IMR-90 (cell line): ENCODE measurements around the gene GAL. TPM values are rescaled to one million over a fixed set of nuclear protein-coding genes. Genes with fewer than 3 reads are reported as not detected.

Experiments
- ATAC-seq: fragments of 200-7000 bp; cut with Tn5 transposase; 2 replicates; pipeline ENCODE4 v1.9.1; 2020; ENCODE audit warnings: low read depth, mild to moderate bottlenecking, moderate library complexity
- BruUV-seq: library from RNA; stranded (reverse); fragments of 400-500 nt; replicated peaks from 2 replicates; lab custom pipeline; 2021; lab: Mats Ljungman, UMichigan
- CTCF ChIA-PET: fragments of 300-600 bp; formaldehyde crosslinking; extraction: SDS; loops from one replicate; lab custom pipeline; 2021; ENCODE audit warnings: antibody characterized with exemption; lab: Yijun Ruan, JAX
- POLR2A ChIA-PET: fragments of 300-600 bp; sonication (Branson Sonifier 250); formaldehyde crosslinking; loops from one replicate; lab custom pipeline; 2022; ENCODE audit warnings: antibody characterized with exemption; ENCODE audit not compliant: unreplicated experiment; lab: Charles Lee
- DNase-seq: peaks from one replicate; pipeline ENCODE4 v3.0.0; 2013
- H2AFZ ChIP-seq: replicated peaks from 2 replicates; pipeline ENCODE3; 2013; ENCODE audit warnings: low read length, mild to moderate bottlenecking; ENCODE audit not compliant: poor library complexity
- H2AK5ac ChIP-seq: 2 replicates; pipeline ENCODE4 v1.6.1; 2013; ENCODE audit warnings: low read depth, low read length, inconsistent platforms
- H2AK9ac ChIP-seq: replicated peaks from 2 replicates; pipeline ENCODE3; 2013; ENCODE audit warnings: mild to moderate bottlenecking, low read depth, low read length, moderate library complexity; ENCODE audit not compliant: poor library complexity
- H2BK120ac ChIP-seq: 2 replicates; pipeline ENCODE4 v1.6.1; 2013; ENCODE audit warnings: low read depth, low read length, inconsistent platforms
- H2BK15ac ChIP-seq: 3 replicates; pipeline ENCODE4 v1.6.1; 2013; ENCODE audit warnings: low read depth, low read length, inconsistent platforms
- H2BK20ac ChIP-seq: 2 replicates; pipeline ENCODE4 v1.6.1; 2013; ENCODE audit warnings: low read depth, mild to moderate bottlenecking, inconsistent platforms, low read length, moderate library complexity
- H2BK5ac ChIP-seq: 2 replicates; pipeline ENCODE4 v1.6.1; 2013; ENCODE audit warnings: mild to moderate bottlenecking, low read depth, low read length, inconsistent platforms; ENCODE audit not compliant: poor library complexity, severe bottlenecking
- H3K14ac ChIP-seq: replicated peaks from 2 replicates; pipeline ENCODE4 v1.6.1; 2013; ENCODE audit warnings: low read depth, low read length, inconsistent platforms
- H3K18ac ChIP-seq: 2 replicates; pipeline ENCODE4 v1.6.1; 2013; ENCODE audit warnings: low read depth, low read length, control low read depth
- H3K23ac ChIP-seq: 2 replicates; pipeline ENCODE4 v1.6.1; 2013; ENCODE audit warnings: low read depth, low read length, inconsistent platforms
- H3K27ac ChIP-seq: 2 replicates; pipeline ENCODE4 v1.5.1; 2013; ENCODE audit warnings: mild to moderate bottlenecking, control low read depth, low read length; ENCODE audit not compliant: insufficient read depth
- H3K27me3 ChIP-seq: 2 replicates; pipeline ENCODE4 v1.6.1; 2013; ENCODE audit warnings: low read length; ENCODE audit not compliant: control insufficient read depth, insufficient read depth
- H3K36me3 ChIP-seq: 2 replicates; pipeline ENCODE4 v1.6.1; 2013; ENCODE audit warnings: low read length, mixed read lengths; ENCODE audit not compliant: control insufficient read depth, insufficient read depth
- H3K4ac ChIP-seq: 2 replicates; pipeline ENCODE4 v1.6.1; 2013; ENCODE audit warnings: low read depth, low read length, inconsistent platforms
- H3K4me1 ChIP-seq: 2 replicates; pipeline ENCODE4 v1.6.1; 2013; ENCODE audit warnings: low read length, mixed read lengths; ENCODE audit not compliant: control insufficient read depth, insufficient read depth
- H3K4me2 ChIP-seq: 2 replicates; pipeline ENCODE4 v1.6.1; 2013; ENCODE audit warnings: low read depth, mild to moderate bottlenecking, control low read depth, low read length, moderate library complexity
- H3K4me3 ChIP-seq: 2 replicates; pipeline ENCODE4 v1.5.1; 2013; ENCODE audit warnings: low read depth, mild to moderate bottlenecking, control low read depth, low read length, moderate library complexity; ENCODE audit not compliant: insufficient read depth
- H3K56ac ChIP-seq: 2 replicates; pipeline ENCODE4 v1.6.1; 2013; ENCODE audit warnings: low read length, inconsistent platforms; ENCODE audit not compliant: insufficient read depth; ENCODE audit errors: extremely low read depth
- H3K79me1 ChIP-seq, 2 experiments: 2 replicates each; pipeline ENCODE4 v1.6.1; 2013; ENCODE audit warnings: low read length in 2 of 2, inconsistent platforms in 1 of 2, low read depth in 1 of 2
- H3K9ac ChIP-seq: 2 replicates; pipeline ENCODE4 v1.6.1; 2013; ENCODE audit warnings: low read depth, low read length, control low read depth
- H3K9me1 ChIP-seq: 2 replicates; pipeline ENCODE4 v1.6.1; 2013; ENCODE audit warnings: low read length, inconsistent platforms; ENCODE audit not compliant: insufficient read depth
- H3K9me3 ChIP-seq: 2 replicates; pipeline ENCODE4 v1.6.1; 2013; ENCODE audit warnings: low read length; ENCODE audit not compliant: control insufficient read depth, insufficient read depth
- H4K20me1 ChIP-seq: 2 replicates; pipeline ENCODE4 v1.6.1; 2013; ENCODE audit warnings: low read length, inconsistent platforms; ENCODE audit not compliant: insufficient read depth
- H4K5ac ChIP-seq: 2 replicates; pipeline ENCODE4 v1.6.1; 2013; ENCODE audit warnings: mild to moderate bottlenecking, low read depth, low read length, control low read depth
- H4K8ac ChIP-seq, 2 experiments: 2 replicates each; pipeline ENCODE4 v1.6.1; 2013; ENCODE audit warnings: low read depth in 2 of 2, low read length in 2 of 2, control low read depth in 1 of 2, inconsistent platforms in 1 of 2
- H4K91ac ChIP-seq: 2 replicates; pipeline ENCODE4 v1.6.1; 2013; ENCODE audit warnings: low read depth, low read length, inconsistent platforms; ENCODE audit not compliant: insufficient read depth
- CTCF ChIP-seq: conservative IDR thresholded peaks from 2 replicates; pipeline ENCODE4 v1.5.1; 2012; ENCODE audit warnings: mild to moderate bottlenecking, low read depth, low read length, improper control_type of control experiment
- FOS ChIP-seq: fragments of 150-350 bp; IDR thresholded peaks from 2 replicates; pipeline ENCODE4 v1.6.1; 2016; ENCODE audit warnings: low read depth, low read length
- MAZ ChIP-seq: IDR thresholded peaks from 2 replicates; pipeline ENCODE4 v1.6.1; 2012; ENCODE audit warnings: low read depth, mild to moderate bottlenecking, low read length, improper control_type of control experiment, moderate library complexity, borderline replicate concordance
- NFE2L2 ChIP-seq: fragments of 150-350 bp; IDR thresholded peaks from 2 replicates; pipeline ENCODE4 v1.6.1; 2016; ENCODE audit warnings: low read depth, mild to moderate bottlenecking, low read length
- USF2 ChIP-seq: fragments of 150-350 bp; IDR thresholded peaks from 2 replicates; pipeline ENCODE4 v1.6.1; 2017; ENCODE audit warnings: mild to moderate bottlenecking, antibody characterized with exemption, low read length, low read depth
- WGBS, 2 experiments: methylation state at CpG; one replicate each; pipeline versions ENCODE4 v1.1.5 to v1.1.7; 2013; ENCODE audit warnings: missing lambda C conversion rate in 2 of 2; ENCODE audit not compliant: insufficient read length in 1 of 2; ENCODE audit errors: extremely low coverage in 2 of 2; 5-methylcytosine and 5-hydroxymethylcytosine counted together
- dilution Hi-C: fragments of 300-500 bp; cut with HindIII; formaldehyde crosslinking; loops from one replicate; pipeline ENCODE4 v1.14.3; 2018; ENCODE audit warnings: low sequenced_read_pairs; ENCODE audit not compliant: unreplicated experiment
- in situ Hi-C: fragments of 300-500 bp; cut with MboI; formaldehyde crosslinking; loops from 3 replicates; pipeline ENCODE4 v1.14.3; 2019; ENCODE audit warnings: low sequenced_read_pairs, inconsistent platforms, mixed read lengths
- intact Hi-C: fragments of 100-400 bp; cut with micrococcal nuclease; formaldehyde crosslinking; loops from 2 replicates; pipeline ENCODE4 v1.10.0; 2022
- polyA plus RNA-seq, 3 experiments: library from polyadenylated mRNA; depleted of rRNA; stranded (reverse); fragments of >200 nt; gene quantifications; 2 replicates each; pipeline ENCODE4 v1.2.3, GENCODE V29; 2012; ENCODE audit warnings: low replicate concordance in 1 of 3
- total RNA-seq: library from RNA; depleted of rRNA; stranded (reverse); fragments of >200 nt; gene quantifications from 2 replicates; pipeline ENCODE4 v1.2.3, GENCODE V29; 2012

Gene GAL
- total and polyA plus RNA-seq, 2 of the 4 experiments (the other 2 are of a cell fraction) = 2.0 TPM; not detected in 1

GRCh38 chr11:68692871-68693483 lies 8.6 kb downstream of the GAL start:
- no peak overlapping the region for H2AK5ac ChIP-seq
- peaks cover 5% of the 10 kb centered on the region for H3K9me3 ChIP-seq
- no peak overlapping the region for H3K27ac ChIP-seq
- H3K4ac ChIP-seq = no peak overlapping the region
- no peak overlapping the region for H2AFZ ChIP-seq
- no peak overlapping the region for H3K9ac ChIP-seq
- H2BK15ac ChIP-seq = no peak overlapping the region
- DNase-seq (no peak), ATAC-seq (no peak)
- 68% methylated on average over 8 of the region's 15 CpGs; no CpG with 5 or more reads in 1 of the 2 experiments for WGBS, 2 experiments
- no peaks in the 10 kb centered on the region for H3K4me1 ChIP-seq
- H4K20me1 ChIP-seq = no peaks in the 10 kb centered on the region
- no peaks in the 10 kb centered on the region for H3K9me1 ChIP-seq
- H4K8ac ChIP-seq = no peak overlapping the region
- H3K14ac ChIP-seq = no peak overlapping the region
- no peak overlapping the region for H3K4me2 ChIP-seq
- no peak overlapping the region for H3K23ac ChIP-seq
- ChIA-PET POLR2A (no interaction called here), CTCF (no interaction called here)
- dilution Hi-C loops (no loop called here), in situ Hi-C loops (no loop called here), intact Hi-C loops (no loop called here)
- H3K79me1 ChIP-seq = no peaks in the 10 kb centered on the region
- no peak overlapping the region for H4K5ac ChIP-seq
- peak overlapping the region; percentile 16 for H2AK9ac ChIP-seq
- TF ChIP-seq FOS = no peak
- no peak for TF ChIP-seq CTCF
- TF ChIP-seq MAZ = no peak
- TF ChIP-seq NFE2L2 = no peak
- TF ChIP-seq USF2 = no peak
- no peak overlapping the region for H3K4me3 ChIP-seq
- no peak overlapping the region for H2BK20ac ChIP-seq
- H3K27me3 ChIP-seq = peaks cover 36% of the 10 kb centered on the region
- H3K56ac ChIP-seq = no peak overlapping the region
- no peak overlapping the region for H4K91ac ChIP-seq
- H3K36me3 ChIP-seq = no peaks in the 10 kb centered on the region
- H2BK5ac ChIP-seq = no peak overlapping the region
- no peak overlapping the region for H3K18ac ChIP-seq
- BruUV-seq = no TSS peak
- no peak overlapping the region for H2BK120ac ChIP-seq
